HepG2 (cell line): ENCODE data around the gene TWNK. TPM values are rescaled to one million over a fixed set of nuclear protein-coding genes. Genes with fewer than 3 reads are reported as not detected.
A peak's percentile ranks its signal among the peaks of the same experiment; 100 is the strongest.
"Not testable (repeated sequence)": the region's sequence is repeated elsewhere in the genome, so short reads cannot be mapped to it uniquely, and the experiment has no call there.

ENCODE experiments used
- ARID5B ChIP-seq: IDR thresholded peaks from 2 replicates; pipeline ENCODE4 v1.4.0; 2020; ENCODE audit warnings: mild to moderate bottlenecking, missing genetic modification reagents
- EP300 ChIP-seq, 3 experiments: sonication (generic) in 1 of 3; formaldehyde crosslinking in 1 of 3; IDR thresholded peaks; 2 replicates each; pipeline versions ENCODE4 v1.5.1 to v1.6.1; 2011 to 2020; ENCODE audit warnings: low read depth in 2 of 3, low read length in 2 of 3, borderline replicate concordance in 1 of 3, improper control_type of control experiment in 1 of 3, mild to moderate bottlenecking in 1 of 3, missing genetic modification reagents in 1 of 3, moderate library complexity in 1 of 3
- GFI1 ChIP-seq: sonication (generic); formaldehyde crosslinking; IDR thresholded peaks from 2 replicates; pipeline ENCODE4 v1.5.0; 2020; ENCODE audit warnings: missing genetic modification reagents, mild to moderate bottlenecking, borderline replicate concordance
- IRF2 ChIP-seq: IDR thresholded peaks from 2 replicates; pipeline ENCODE4 v1.6.1; 2018; ENCODE audit warnings: missing genetic modification reagents, missing compliant biosample characterization
- NCOA2 ChIP-seq: sonication (generic); formaldehyde crosslinking; IDR thresholded peaks from 2 replicates; pipeline ENCODE4 v1.8.0; 2022; ENCODE audit warnings: inconsistent platforms
- PITX1 ChIP-seq: sonication (generic); formaldehyde crosslinking; IDR thresholded peaks from 2 replicates; pipeline ENCODE4 v1.5.1; 2020; ENCODE audit warnings: mild to moderate bottlenecking, missing genetic modification reagents
- RXRA ChIP-seq: sonication (generic); formaldehyde crosslinking; IDR thresholded peaks from 2 replicates; pipeline ENCODE4 v1.5.1; 2020; ENCODE audit warnings: missing genetic modification reagents
- SALL1 ChIP-seq: sonication (generic); formaldehyde crosslinking; IDR thresholded peaks from 2 replicates; pipeline ENCODE4 v1.8.0; 2022; ENCODE audit warnings: mild to moderate bottlenecking, missing genetic modification reagents
- SAP130 ChIP-seq: IDR thresholded peaks from 2 replicates; pipeline ENCODE4 v1.6.1; 2016; ENCODE audit warnings: low read depth
- SOX5 ChIP-seq: IDR thresholded peaks from 2 replicates; pipeline ENCODE4 v1.6.1; 2016; ENCODE audit warnings: borderline replicate concordance
- TBX2 ChIP-seq: sonication (generic); formaldehyde crosslinking; IDR thresholded peaks from 2 replicates; pipeline ENCODE4 v1.5.0; 2020; ENCODE audit warnings: missing genetic modification reagents, mild to moderate bottlenecking, borderline replicate concordance
- ZNF331 ChIP-seq: sonication (generic); formaldehyde crosslinking; IDR thresholded peaks from 2 replicates; pipeline ENCODE4 v1.4.0; 2020; ENCODE audit warnings: missing genetic modification reagents
- ZNF788 ChIP-seq: sonication (generic); formaldehyde crosslinking; IDR thresholded peaks from 2 replicates; pipeline ENCODE4 v1.5.0; 2020; ENCODE audit warnings: mild to moderate bottlenecking, missing genetic modification reagents, borderline replicate concordance
- polyA plus RNA-seq, 8 experiments: library from polyadenylated mRNA; depleted of rRNA in 3 of 8; stranded (reverse) in 7 of 8; unstranded in 1 of 8; fragments of >200 nt; fragmentation: Illumina TruSeq in 4 of 8; extraction: Trizol in 4 of 8; gene quantifications; 2 replicates each; pipeline versions ENCODE4 v1.2.1 to v1.2.3, GENCODE V29; 2011 to 2016; ENCODE audit warnings: low read depth in 4 of 8, missing spikeins in 1 of 8, mixed read lengths in 1 of 8; ENCODE audit not compliant: insufficient read depth in 1 of 8
- total RNA-seq, 5 experiments: library from RNA; depleted of rRNA; stranded (reverse); fragments of >200 nt; fragmentation: Illumina TruSeq; extraction: Trizol; gene quantifications; 2 replicates each; pipeline ENCODE4 v1.2.3, GENCODE V29; 2016; ENCODE audit warnings: low read depth in 1 of 5
- TF ChIP-seq, protein P1 (sequence below): sonication (generic); formaldehyde crosslinking; conservative IDR thresholded peaks from 2 replicates; pipeline ENCODE4 v1.4.0; 2020; ENCODE audit warnings: mild to moderate bottlenecking, missing genetic modification reagents, moderate library complexity
- TF ChIP-seq, protein P2 (sequence below): sonication (generic); formaldehyde crosslinking; IDR thresholded peaks from 2 replicates; pipeline ENCODE4 v1.4.0; 2020; ENCODE audit warnings: missing genetic modification reagents
- TF ChIP-seq, protein P3 (sequence below): sonication (generic); formaldehyde crosslinking; IDR thresholded peaks from 2 replicates; pipeline ENCODE4 v1.4.0; 2020; ENCODE audit warnings: missing genetic modification reagents, borderline replicate concordance

Gene TWNK
- total and polyA plus RNA-seq, 2 of the 13 experiments (the other 11 are each of a cell fraction or from before 2014, with no cell fraction given), result 10.7 to 16.5 TPM

- TF ChIP-seq, protein P1, sequence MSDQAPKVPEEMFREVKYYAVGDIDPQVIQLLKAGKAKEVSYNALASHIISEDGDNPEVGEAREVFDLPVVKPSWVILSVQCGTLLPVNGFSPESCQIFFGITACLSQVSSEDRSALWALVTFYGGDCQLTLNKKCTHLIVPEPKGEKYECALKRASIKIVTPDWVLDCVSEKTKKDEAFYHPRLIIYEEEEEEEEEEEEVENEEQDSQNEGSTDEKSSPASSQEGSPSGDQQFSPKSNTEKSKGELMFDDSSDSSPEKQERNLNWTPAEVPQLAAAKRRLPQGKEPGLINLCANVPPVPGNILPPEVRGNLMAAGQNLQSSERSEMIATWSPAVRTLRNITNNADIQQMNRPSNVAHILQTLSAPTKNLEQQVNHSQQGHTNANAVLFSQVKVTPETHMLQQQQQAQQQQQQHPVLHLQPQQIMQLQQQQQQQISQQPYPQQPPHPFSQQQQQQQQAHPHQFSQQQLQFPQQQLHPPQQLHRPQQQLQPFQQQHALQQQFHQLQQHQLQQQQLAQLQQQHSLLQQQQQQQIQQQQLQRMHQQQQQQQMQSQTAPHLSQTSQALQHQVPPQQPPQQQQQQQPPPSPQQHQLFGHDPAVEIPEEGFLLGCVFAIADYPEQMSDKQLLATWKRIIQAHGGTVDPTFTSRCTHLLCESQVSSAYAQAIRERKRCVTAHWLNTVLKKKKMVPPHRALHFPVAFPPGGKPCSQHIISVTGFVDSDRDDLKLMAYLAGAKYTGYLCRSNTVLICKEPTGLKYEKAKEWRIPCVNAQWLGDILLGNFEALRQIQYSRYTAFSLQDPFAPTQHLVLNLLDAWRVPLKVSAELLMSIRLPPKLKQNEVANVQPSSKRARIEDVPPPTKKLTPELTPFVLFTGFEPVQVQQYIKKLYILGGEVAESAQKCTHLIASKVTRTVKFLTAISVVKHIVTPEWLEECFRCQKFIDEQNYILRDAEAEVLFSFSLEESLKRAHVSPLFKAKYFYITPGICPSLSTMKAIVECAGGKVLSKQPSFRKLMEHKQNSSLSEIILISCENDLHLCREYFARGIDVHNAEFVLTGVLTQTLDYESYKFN (CRISPR knock-in tag), result peak; percentile 93
- TF ChIP-seq ARID5B (peak; percentile 59; the same call in 1 of the 2 replicates), EP300 (IDR thresholded peaks at IDR 0.05; ENCODE audit: low read depth in 2 of 2, low read length in 2 of 2) (peak in 1 of 2 experiments; percentile 66; a peak in 2 of 4 replicates), TBX2 (peak; percentile 44; the same call in 1 of the 2 replicates), ZNF331 (CRISPR knock-in tag) (0 out of 2 replicates have a peak, but pooled peaks have one; percentile 33), IRF2 (0 out of 2 replicates have a peak, but pooled peaks have one; percentile 17), GFI1 (CRISPR knock-in tag) (peak; percentile 63), SOX5 (CRISPR knock-in tag) (peak; percentile 45; the same call in 1 of the 2 replicates), SALL1 (CRISPR knock-in tag) (peak; percentile 71), RXRA (CRISPR knock-in tag) (0 out of 2 replicates have a peak, but pooled peaks have one; percentile 31), SAP130 (CRISPR knock-in tag) (peak; percentile 41; the same call in 1 of the 2 replicates), NCOA2 (CRISPR knock-in tag) (peak; percentile 53; the same call in 1 of the 2 replicates), ZNF788 (CRISPR knock-in tag) (peak; percentile 43; the same call in 1 of the 2 replicates), PITX1 (CRISPR knock-in tag) (0 out of 2 replicates have a peak, but pooled peaks have one; percentile 46)
- TF ChIP-seq EP300 (CRISPR knock-in tag; IDR thresholded peaks at IDR 0.05; ENCODE audit: borderline replicate concordance), result not testable (repeated sequence)
- TF ChIP-seq, protein P2, sequence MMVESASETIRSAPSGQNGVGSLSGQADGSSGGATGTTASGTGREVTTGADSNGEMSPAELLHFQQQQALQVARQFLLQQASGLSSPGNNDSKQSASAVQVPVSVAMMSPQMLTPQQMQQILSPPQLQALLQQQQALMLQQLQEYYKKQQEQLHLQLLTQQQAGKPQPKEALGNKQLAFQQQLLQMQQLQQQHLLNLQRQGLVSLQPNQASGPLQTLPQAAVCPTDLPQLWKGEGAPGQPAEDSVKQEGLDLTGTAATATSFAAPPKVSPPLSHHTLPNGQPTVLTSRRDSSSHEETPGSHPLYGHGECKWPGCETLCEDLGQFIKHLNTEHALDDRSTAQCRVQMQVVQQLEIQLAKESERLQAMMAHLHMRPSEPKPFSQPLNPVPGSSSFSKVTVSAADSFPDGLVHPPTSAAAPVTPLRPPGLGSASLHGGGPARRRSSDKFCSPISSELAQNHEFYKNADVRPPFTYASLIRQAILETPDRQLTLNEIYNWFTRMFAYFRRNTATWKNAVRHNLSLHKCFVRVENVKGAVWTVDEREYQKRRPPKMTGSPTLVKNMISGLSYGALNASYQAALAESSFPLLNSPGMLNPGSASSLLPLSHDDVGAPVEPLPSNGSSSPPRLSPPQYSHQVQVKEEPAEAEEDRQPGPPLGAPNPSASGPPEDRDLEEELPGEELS (CRISPR knock-in tag), result peak; percentile 29; the same call in 1 of the 2 replicates
- TF ChIP-seq, protein P3, sequence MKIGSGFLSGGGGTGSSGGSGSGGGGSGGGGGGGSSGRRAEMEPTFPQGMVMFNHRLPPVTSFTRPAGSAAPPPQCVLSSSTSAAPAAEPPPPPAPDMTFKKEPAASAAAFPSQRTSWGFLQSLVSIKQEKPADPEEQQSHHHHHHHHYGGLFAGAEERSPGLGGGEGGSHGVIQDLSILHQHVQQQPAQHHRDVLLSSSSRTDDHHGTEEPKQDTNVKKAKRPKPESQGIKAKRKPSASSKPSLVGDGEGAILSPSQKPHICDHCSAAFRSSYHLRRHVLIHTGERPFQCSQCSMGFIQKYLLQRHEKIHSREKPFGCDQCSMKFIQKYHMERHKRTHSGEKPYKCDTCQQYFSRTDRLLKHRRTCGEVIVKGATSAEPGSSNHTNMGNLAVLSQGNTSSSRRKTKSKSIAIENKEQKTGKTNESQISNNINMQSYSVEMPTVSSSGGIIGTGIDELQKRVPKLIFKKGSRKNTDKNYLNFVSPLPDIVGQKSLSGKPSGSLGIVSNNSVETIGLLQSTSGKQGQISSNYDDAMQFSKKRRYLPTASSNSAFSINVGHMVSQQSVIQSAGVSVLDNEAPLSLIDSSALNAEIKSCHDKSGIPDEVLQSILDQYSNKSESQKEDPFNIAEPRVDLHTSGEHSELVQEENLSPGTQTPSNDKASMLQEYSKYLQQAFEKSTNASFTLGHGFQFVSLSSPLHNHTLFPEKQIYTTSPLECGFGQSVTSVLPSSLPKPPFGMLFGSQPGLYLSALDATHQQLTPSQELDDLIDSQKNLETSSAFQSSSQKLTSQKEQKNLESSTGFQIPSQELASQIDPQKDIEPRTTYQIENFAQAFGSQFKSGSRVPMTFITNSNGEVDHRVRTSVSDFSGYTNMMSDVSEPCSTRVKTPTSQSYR (CRISPR knock-in tag), result peak; percentile 25; the same call in 1 of the 2 replicates
These were observed 47.1 kb downstream of the TWNK start (continued) for GRCh38 chr10:101034404-101034803.
